NT2/D1 (cell line): ENCODE data around the gene SSR3.

ENCODE experiments used
- DNase-seq: peaks from one replicate; pipeline ENCODE4 v3.0.0-alpha.2; 2011; ENCODE audit warnings: low read depth, low spot score
- H3K27me3 ChIP-seq: 2 replicates; pipeline ENCODE4 v1.6.0; 2011; ENCODE audit warnings: mild to moderate bottlenecking; ENCODE audit not compliant: insufficient read length, insufficient read depth
- H3K36me3 ChIP-seq: 2 replicates; pipeline ENCODE4 v1.6.1; 2011; ENCODE audit warnings: mild to moderate bottlenecking, low read length, mixed read lengths; ENCODE audit not compliant: insufficient read depth, insufficient read length
- H3K4me1 ChIP-seq: 2 replicates; pipeline ENCODE4 v1.5.1; 2011; ENCODE audit not compliant: insufficient read depth, insufficient read length
- H3K4me3 ChIP-seq: 2 replicates; pipeline ENCODE4 v1.5.1; 2011; ENCODE audit warnings: low read depth; ENCODE audit not compliant: insufficient read length
- H3K9ac ChIP-seq: 2 replicates; pipeline ENCODE4 v1.6.0; 2011; ENCODE audit warnings: low read depth; ENCODE audit not compliant: insufficient read length
- H3K9me3 ChIP-seq: 2 replicates; pipeline ENCODE4 v1.5.1; 2011; ENCODE audit warnings: mild to moderate bottlenecking, low read length; ENCODE audit not compliant: insufficient read depth
- SUZ12 ChIP-seq: IDR thresholded peaks from 2 replicates; pipeline ENCODE4 v1.6.1; 2011; ENCODE audit not compliant: insufficient read length, insufficient read depth; ENCODE audit errors: extremely low read depth
- YY1 ChIP-seq: IDR thresholded peaks from 2 replicates; pipeline ENCODE4 v1.6.1; 2011; ENCODE audit not compliant: insufficient read length, insufficient read depth
- ZNF274 ChIP-seq: IDR thresholded peaks from 2 replicates; pipeline ENCODE4 v1.6.1; 2011; ENCODE audit warnings: mild to moderate bottlenecking, low read depth, low read length

SSR3 gene

DNA sequence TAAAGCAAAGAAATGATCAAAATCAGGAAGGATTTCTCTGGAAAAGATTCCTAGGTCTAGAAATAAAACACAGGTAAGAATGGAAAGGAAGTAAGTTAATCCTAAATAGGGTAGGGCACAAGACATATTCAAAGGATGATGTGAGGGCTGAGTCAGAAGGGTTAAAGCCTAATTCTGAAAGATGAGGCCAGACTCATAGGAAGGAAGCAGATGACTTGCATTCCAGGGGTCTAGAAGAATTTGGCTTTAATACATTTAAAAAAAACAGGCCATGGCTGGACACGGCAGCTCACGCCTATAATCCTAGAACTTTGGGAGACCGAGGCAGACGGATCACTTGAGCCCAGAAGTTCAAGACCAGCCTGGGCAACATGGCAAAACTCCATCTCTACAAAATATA is 3.2 kb downstream of the SSR3 start:
- H3K9ac ChIP-seq = no peak overlapping the region
- H3K4me1 ChIP-seq = no peaks in the 10 kb centered on the region
- no peaks in the 10 kb centered on the region for H3K27me3 ChIP-seq
- DNase-seq = no peak
- H3K9me3 ChIP-seq = no peaks in the 10 kb centered on the region
- peaks cover 74% of the 10 kb centered on the region for H3K36me3 ChIP-seq
- TF ChIP-seq YY1 = no peak
- no peak for TF ChIP-seq ZNF274
- no peak for TF ChIP-seq SUZ12
- H3K4me3 ChIP-seq = no peak overlapping the region

- TF ChIP-seq ZNF274 (no peak), YY1 (no peak), SUZ12 (no peak)
- peaks cover 79% of the 10 kb centered on the region for H3K36me3 ChIP-seq
- no peaks in the 10 kb centered on the region for H3K9me3 ChIP-seq
- DNase-seq = no peak
- H3K4me1 ChIP-seq = no peaks in the 10 kb centered on the region
- no peak overlapping the region for H3K4me3 ChIP-seq
- H3K27me3 ChIP-seq = no peaks in the 10 kb centered on the region
- H3K9ac ChIP-seq = no peak overlapping the region
Measured at GRCh38 chr3:156551261-156551660, 3.7 kb downstream of the SSR3 start.

DNA sequence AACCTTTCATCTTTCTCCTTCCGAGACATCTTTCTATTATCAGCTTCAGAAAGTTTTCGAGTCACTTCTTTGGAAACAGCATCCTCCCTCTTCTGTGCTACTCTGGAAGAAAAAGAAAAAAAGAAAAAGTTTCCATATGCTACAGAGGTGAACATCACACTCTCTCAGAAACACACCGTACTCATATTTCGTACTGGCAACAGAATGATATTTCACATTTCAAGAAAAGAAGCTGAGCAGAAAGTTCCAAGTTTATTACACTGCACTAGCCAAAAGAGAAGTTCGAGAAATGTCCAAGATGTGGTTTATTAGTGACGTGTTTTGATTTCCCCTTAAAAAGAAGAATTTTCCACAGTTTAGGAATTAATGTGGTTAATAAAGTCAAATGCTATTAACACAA is 6.0 kb downstream of the SSR3 start:
- H3K9me3 ChIP-seq = no peaks in the 10 kb centered on the region
- no peak overlapping the region for H3K9ac ChIP-seq
- TF ChIP-seq YY1 = no peak
- peaks cover 99% of the 10 kb centered on the region for H3K36me3 ChIP-seq
- no peak overlapping the region for H3K4me3 ChIP-seq
- no peak for DNase-seq
- no peaks in the 10 kb centered on the region for H3K4me1 ChIP-seq
- no peaks in the 10 kb centered on the region for H3K27me3 ChIP-seq

DNA sequence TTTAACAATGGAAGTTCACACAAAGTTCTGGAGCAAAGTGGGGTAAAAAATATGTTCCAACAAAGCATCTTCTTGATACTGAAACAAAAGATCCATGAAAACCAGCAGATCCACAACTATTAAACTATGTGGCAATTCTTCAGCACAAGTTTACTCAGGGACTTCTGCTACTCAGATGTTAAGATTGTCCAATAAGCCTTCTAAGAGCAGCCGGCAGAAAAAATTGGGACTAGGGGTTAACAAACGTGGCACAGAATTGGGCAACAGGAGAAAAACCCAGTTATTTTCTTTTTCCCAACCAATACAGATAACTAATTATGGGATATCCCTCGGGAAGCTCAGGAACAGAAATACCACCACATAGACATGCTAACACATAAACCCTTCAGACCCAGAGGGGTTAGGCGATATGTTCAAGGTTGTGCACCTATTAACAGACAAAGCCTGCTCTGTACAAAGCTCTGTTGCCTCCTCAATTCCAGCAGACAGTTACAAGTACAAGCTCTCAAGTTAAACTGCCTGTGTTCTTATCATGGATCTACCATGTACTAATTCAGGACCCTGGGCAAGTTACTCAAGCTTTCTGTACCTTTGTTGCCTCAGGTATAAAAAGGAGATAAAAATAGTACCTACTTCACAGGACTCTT is 6.8 kb downstream of the SSR3 start:
- Histone ChIP-seq H3K4me1 (no peaks in the 10 kb centered on the region), H3K9me3 (no peaks in the 10 kb centered on the region), H3K27me3 (no peaks in the 10 kb centered on the region), H3K9ac (no peak overlapping the region), H3K4me3 (no peak overlapping the region), H3K36me3 (peaks cover 99% of the 10 kb centered on the region)
- no peak for TF ChIP-seq YY1
- no peak for DNase-seq

- Histone ChIP-seq H3K4me1 (no peaks in the 10 kb centered on the region), H3K27me3 (no peaks in the 10 kb centered on the region), H3K4me3 (no peak overlapping the region), H3K9ac (no peak overlapping the region), H3K9me3 (no peaks in the 10 kb centered on the region), H3K36me3 (peaks cover 99% of the 10 kb centered on the region)
- TF ChIP-seq ZNF274 (no peak), YY1 (no peak), SUZ12 (no peak)
- DNase-seq = no peak
Measured at GRCh38 chr3:156547637-156548036, 7.3 kb downstream of the SSR3 start.

DNA sequence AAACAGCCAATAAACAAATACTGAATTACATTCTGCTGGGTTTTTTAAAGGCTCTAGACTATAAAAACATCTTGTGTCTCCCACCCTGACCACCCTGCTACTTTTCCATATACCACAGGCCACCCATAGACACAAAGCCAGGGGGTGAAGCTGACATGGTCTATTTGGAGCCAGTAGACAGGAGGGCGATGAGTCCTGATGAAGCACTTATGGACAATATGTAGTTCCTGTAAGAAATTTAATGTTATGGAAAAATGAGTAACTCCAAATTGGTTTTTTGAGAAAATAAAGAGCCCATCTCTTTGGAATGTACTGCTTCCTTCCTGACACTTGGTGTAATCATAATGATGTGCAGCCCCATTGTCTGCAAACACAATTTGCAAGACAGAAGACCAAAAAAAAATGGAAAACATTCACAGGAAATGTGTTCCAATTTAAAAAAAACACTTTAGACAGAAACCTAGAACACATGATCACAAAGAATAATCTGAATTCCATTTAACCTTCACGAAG is 11.8 kb downstream of the SSR3 start:
- DNase-seq = no peak
- Histone ChIP-seq H3K4me3 (no peak overlapping the region), H3K9me3 (no peaks in the 10 kb centered on the region), H3K4me1 (no peaks in the 10 kb centered on the region), H3K36me3 (peaks cover 95% of the 10 kb centered on the region), H3K27me3 (no peaks in the 10 kb centered on the region), H3K9ac (no peak overlapping the region)
- TF ChIP-seq YY1 (no peak), ZNF274 (no peak), SUZ12 (no peak)

- no peak overlapping the region for H3K9ac ChIP-seq
- no peaks in the 10 kb centered on the region for H3K4me1 ChIP-seq
- peaks cover 88% of the 10 kb centered on the region for H3K36me3 ChIP-seq
- no peak overlapping the region for H3K4me3 ChIP-seq
- no peaks in the 10 kb centered on the region for H3K9me3 ChIP-seq
- H3K27me3 ChIP-seq = no peaks in the 10 kb centered on the region
- DNase-seq = no peak
- no peak for TF ChIP-seq YY1
- no peak for TF ChIP-seq SUZ12
- no peak for TF ChIP-seq ZNF274
Measured at GRCh38 chr3:156542101-156543042, 12.5 kb downstream of the SSR3 start.
